HG02588 (cell line): ENCODE results near the gene C4orf50.
"Not testable (repeated sequence)": the region's sequence is repeated elsewhere in the genome, so short reads cannot be mapped to it uniquely, and the experiment has no call there.

Experiments used
- ATAC-seq: cut with Tn5 transposase; IDR thresholded peaks from one replicate; pipeline ENCODE4 v1.9.1; 2021; ENCODE audit warnings: mild to moderate bottlenecking, moderate library complexity; ENCODE audit not compliant: unreplicated experiment

C4orf50 gene

GRCh38 chr4:5952975-5953951 is 65.0 kb downstream of the C4orf50 start:
- ATAC-seq = no peak

GRCh38 chr4:5952286-5952974 is 65.8 kb downstream of the C4orf50 start:
- ATAC-seq = no peak

GRCh38 chr4:5946653-5947052 is 71.6 kb downstream of the C4orf50 start:
- ATAC-seq = not testable (repeated sequence)

- ATAC-seq = no peak
Observed at GRCh38 chr4:5945936-5946335, 72.3 kb downstream of the C4orf50 start.

- ATAC-seq = no peak
Observed at GRCh38 chr4:5945171-5945570, 73.1 kb downstream of the C4orf50 start.

GRCh38 chr4:5943561-5943960 is 74.7 kb downstream of the C4orf50 start:
- no peak for ATAC-seq

- ATAC-seq = no peak
Observed at GRCh38 chr4:5942947-5943346, 75.3 kb downstream of the C4orf50 start.

GRCh38 chr4:5941601-5942000 is 76.6 kb downstream of the C4orf50 start:
- ATAC-seq = no peak

GRCh38 chr4:5940470-5941203 is 77.6 kb downstream of the C4orf50 start:
- no peak for ATAC-seq

GRCh38 chr4:5933996-5934831 is 84.0 kb downstream of the C4orf50 start:
- no peak for ATAC-seq

- no peak for ATAC-seq
Observed at GRCh38 chr4:5933116-5933515, 85.1 kb downstream of the C4orf50 start.

- ATAC-seq = no peak
Observed at GRCh38 chr4:5932035-5932568, 86.1 kb downstream of the C4orf50 start.

- no peak for ATAC-seq
Observed at GRCh38 chr4:5931526-5931925, 86.7 kb downstream of the C4orf50 start.

GRCh38 chr4:5930876-5931275 is 87.4 kb downstream of the C4orf50 start:
- ATAC-seq = no peak

- ATAC-seq = no peak
Observed at GRCh38 chr4:5930456-5930855, 87.8 kb downstream of the C4orf50 start.

GRCh38 chr4:5928844-5929420 is 89.3 kb downstream of the C4orf50 start:
- ATAC-seq = no peak

GRCh38 chr4:5928274-5928673 is 90.0 kb downstream of the C4orf50 start:
- no peak for ATAC-seq

- ATAC-seq = no peak
Observed at GRCh38 chr4:5927747-5928146, 90.5 kb downstream of the C4orf50 start.

- no peak for ATAC-seq
Observed at GRCh38 chr4:5927116-5927515, 91.1 kb downstream of the C4orf50 start.

GRCh38 chr4:5926598-5926997 is 91.6 kb downstream of the C4orf50 start:
- no peak for ATAC-seq
